ENCODE data around the gene HOXB2. TPM values are rescaled to one million over a fixed set of nuclear protein-coding genes. Genes with fewer than 3 reads are reported as not detected.
"Not testable (repeated sequence)": the region's sequence is repeated elsewhere in the genome, so short reads cannot be mapped to it uniquely, and the experiment has no call there.

Gene HOXB2
- total RNA-seq, 1 donor from 2014 or later: 4.9 TPM

DNA sequence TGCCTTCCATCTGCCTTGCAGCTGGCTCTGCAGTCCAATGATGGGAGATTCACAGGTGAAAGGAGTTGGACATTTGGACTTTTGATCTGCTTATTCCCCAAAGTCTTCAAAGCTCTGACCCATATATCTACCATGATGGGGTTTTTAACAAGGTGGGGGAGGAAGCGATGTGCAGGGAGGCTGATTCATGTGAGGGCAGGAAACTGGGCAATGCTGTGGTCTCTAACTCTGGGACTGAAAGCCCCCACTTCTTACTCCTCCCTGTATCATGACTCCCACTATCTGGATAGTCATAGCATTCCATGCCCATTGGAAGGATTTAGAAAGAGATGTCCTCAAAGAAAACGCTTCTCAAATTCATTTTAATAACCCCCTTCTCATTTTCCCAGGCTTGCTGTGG lies 30.4 kb downstream of the HOXB2 start:
- DNase-seq: no peak

DNA sequence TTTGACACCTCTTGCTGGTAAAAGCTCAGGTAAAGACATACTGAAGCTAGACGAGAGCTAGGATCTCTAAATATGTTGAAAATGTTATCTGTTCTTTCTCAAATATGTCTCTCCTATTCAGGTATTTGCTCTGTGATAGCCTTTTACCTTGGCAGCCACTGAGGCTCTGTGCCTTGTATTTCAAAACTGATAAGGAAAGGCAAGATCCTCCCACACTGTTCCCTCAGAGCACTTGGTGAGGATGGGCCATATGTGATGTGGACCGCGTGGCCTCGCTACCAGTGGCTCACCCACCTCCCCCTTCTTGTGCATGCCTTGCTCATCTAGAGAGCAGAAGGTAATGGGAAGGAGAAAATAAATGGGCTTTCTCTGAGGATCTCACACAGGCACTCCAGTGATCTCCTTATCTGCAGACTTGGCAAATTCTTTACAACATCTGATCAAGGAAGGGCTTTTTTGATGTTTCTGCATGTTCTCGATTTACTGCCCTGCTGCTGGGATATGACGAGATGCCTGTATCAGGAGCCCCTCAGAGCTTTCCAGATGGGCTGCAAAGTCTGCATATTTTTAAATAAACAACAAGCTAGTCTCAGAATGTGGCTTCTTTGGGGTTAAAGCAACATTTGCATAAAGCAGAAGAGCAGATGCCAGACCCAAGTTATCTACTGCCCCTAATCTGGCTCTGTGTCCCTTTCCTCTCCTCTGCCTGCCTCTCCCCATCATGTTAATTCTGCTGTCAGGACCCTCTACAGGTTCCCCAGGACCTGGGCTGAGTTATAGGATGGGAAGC lies 31.0 kb downstream of the HOXB2 start:
- no peak for DNase-seq

- DNase-seq: no peak
Observed at GRCh38 chr17:48513097-48513496, 31.8 kb downstream of the HOXB2 start.

GRCh38 chr17:48510761-48511604 lies 33.9 kb downstream of the HOXB2 start:
- DNase-seq: no peak

DNA sequence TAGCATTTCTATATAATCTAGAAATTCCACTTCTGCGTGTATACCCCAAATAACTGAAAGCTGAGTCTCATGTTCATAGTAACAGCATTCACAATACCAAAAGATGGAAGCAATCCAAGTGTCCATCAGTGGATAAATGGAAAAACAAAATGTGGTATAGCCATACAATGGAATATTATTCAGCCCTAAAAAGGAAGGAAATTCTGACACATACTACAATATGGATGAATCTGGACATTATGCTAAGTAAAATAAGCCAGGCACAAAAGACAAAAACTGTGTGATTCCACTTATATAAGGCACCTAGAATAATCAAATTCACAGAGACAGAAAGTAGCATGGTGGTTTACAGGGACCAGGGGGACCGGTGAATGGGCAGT lies 34.5 kb downstream of the HOXB2 start:
- no peak for DNase-seq

DNA sequence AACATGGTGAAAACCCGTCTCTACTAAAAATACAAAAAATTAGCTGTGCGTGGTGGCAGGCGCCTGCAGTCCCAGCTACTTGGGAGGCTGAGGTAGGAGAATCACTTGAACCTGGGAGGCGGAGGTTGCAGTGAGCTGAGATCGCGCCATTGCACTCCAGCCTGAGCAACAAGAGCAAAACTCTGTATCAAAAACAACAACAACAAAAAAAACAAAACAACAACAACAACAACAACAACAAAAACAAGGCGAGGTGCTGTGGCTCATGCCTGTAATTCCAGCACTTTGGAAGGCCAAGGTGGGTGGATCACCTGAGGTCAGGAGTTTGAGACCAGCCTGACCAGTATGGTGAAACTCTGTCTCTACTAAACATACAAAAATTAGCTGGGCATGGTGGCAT lies 35.2 kb downstream of the HOXB2 start:
- not testable (repeated sequence) for DNase-seq

DNA sequence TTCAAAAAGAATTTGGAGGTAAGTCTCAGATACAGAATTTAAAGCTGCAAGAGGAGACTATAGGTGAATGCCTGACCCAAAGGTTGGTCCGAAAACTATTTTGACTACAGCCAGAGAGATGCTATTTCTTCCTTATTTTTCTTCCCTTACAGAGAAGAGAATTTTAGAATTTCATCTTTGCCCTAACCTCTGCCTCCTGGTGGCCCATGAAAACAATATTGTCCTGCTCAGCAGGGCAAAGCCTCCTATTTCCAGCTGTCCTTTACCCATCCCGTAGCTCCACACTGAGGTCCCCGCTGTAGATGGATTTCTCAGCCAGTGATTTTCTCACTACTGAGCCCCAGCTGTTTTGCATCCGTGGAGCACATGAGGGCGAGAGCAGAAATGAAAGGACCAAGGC lies 38.7 kb downstream of the HOXB2 start:
- no peak for DNase-seq

DNA sequence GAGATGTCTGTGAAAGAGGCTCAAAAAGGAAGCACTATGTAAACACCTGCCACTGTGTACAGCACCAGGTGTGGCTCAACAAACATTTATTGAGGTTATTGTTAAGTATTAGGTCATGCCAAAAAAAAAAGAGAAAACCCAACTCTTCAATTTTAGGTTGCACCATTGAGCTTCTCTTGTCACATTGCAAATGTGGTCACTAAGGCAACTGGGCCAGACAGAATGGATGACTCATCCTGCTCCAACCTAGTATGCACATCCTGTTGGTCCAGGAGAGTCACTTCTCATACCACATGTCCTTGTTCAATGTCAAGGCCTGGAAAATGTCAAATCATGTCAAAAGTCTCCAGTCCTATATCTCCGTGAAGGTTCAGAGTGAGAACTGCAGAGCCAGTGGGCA lies 39.1 kb downstream of the HOXB2 start:
- no peak for DNase-seq

DNA sequence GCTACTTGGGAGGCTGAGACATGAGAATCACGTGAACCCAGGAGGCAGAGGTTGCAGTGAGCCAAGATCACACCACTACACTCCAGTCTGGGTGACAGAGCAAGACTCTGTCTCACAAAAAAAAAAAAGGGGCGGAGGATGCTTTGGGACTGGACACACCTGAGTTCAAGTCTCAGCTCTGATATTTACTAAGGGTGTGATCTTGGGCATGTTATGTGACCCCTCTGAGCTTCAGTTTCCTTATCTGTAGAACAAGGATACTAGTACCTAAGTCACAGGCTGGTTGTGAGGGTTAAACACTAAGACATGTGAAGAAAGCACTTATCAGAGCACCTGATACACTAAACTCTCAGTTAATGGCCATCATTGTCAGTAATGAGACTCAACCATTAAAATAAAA lies 40.0 kb downstream of the HOXB2 start:
- DNase-seq: no peak

GRCh38 chr17:48503747-48504146 lies 41.2 kb downstream of the HOXB2 start:
- DNase-seq: no peak

GRCh38 chr17:48502901-48503300 lies 42.0 kb downstream of the HOXB2 start:
- no peak for DNase-seq

DNA sequence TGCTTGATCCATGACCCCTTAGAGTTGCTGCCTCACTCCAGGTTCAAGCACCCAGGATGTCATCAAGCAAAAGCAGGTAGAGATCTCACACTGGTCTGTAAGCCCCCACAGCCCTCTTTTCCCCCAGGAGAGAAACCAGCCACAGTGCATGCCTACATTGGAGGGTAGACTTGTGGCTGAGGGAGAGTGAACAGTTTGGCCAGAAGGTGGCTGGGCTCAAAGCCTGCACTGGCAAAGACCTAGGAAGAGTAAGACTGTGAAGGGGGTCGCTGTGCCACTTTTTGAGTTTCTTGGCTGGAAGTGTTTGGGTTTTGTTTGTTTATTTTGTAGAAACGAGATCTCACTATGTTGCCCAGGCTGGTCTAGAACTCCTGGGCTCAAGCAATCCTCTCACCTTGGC lies 42.6 kb downstream of the HOXB2 start:
- DNase-seq: no peak

DNA sequence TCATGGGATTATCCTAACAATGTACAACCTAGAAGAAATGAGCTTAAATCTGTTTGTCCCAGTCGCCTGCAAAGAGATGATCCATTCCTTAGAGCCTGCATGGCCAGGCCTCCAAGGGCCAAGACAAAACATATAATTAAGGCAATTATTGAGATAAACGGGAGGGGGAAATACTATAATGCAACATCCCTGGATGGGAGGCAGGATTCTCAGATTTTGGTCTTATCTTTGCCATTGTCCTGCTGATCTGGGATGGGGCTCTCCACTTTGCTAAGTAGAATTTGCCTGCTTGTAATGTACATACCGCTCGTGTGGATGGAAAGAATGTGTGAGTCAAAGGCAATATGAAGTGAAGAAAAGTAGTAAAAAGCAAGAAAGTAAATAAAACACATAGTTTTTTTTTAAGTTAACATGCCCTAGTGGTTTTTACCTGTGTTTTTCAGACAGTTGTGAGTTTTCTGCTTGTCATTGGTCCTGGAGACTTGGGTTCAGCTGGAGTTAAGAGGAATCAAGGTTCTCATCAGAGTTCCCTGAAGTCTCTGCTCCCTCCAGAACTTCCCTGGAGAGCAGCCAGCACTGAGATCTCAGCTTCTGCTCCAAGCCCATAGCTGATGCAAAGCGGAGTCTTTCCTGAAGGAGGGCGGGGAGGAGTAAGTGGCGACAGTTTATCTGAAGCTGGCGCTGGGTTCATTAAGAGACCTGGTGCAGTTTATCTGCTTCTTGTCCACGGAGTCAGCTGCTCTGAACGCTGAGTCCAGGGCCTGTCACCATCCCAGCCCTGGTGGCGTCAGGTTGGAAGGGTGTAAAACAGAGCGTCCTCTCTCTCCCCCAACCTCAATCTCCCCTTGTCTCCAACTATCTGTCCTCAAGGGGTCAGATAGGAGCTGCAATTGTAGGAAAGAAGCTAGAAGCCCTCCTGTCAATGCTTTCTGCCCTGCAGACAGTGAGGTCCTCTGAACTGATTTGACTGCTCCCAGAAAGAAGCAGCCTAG lies 44.2 kb downstream of the HOXB2 start:
- peak; percentile 24 for DNase-seq

DNA sequence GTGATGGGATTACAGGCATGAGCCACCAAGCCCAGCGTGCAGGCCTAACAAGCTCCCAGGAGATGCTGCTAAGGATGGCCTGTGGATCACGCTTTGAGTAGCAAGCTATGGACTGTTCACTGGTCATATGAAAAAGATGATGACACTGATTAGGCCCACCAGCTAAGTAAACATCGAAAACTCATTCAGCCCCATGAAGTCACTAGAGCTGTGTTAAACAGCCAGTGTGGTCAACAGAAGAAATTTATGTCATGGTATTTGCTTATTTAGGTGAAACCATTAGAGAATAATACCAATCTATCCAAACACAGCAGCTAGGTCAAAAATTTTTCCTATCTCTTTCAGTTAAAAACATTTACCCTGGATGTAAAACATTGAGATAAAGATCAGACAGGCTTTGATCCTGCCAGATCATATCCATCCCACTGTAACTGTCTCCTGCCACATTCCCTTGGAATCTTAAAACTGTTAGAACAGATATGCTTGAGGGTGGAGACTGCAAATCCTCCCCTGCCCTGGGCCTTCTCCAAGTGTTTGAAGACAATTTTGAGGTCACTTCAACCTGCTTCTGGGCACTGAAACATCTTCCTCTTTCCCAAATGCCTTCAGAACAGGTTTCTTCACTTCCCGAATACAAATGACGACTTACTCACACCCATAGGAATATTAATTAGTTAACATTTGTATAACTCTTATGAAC lies 45.0 kb downstream of the HOXB2 start:
- no peak for DNase-seq

GRCh38 chr17:48499248-48499647 lies 45.7 kb downstream of the HOXB2 start:
- DNase-seq: no peak

DNA sequence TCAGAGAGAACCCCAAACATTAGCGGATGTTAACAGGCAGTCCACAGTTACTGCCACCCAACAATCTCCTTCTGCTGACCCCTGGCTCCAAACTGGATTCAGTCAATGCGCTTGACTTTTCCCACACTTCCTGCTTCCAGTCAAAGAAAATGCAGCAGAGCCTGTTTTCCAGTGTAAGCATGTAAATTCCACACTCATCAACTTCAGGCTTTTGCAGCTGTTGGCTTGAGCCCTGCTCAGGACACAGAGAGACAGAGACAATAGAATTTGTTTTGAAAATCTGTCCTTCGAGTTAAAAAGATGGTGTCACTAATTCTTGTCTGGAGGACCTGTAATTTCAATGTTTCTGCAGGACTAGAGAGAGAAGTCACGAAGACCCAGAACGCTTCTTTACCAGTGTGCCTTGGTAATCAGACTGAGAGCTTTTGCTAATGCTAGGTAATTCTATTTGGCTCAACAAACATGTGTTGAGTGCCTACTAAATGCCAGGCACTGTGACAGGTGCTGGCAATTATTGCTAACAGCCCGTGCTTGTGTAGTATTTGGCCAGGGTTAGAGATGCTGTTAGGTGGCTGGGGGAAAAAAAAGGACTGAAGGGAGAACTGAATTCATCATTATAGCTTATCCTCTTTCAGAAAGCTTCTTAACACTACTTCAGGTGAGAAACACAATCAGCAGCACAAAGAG lies 46.6 kb downstream of the HOXB2 start:
- no peak for DNase-seq

- no peak for DNase-seq
Observed at GRCh38 chr17:48497103-48497502, 47.8 kb downstream of the HOXB2 start.

- no peak for DNase-seq
Observed at GRCh38 chr17:48494335-48494734, 50.6 kb downstream of the HOXB2 start.

Data from skin of body (tissue), 2 donors.